ENCODE results near the gene AGO4.
"Not testable (repeated sequence)": the region's sequence is repeated elsewhere in the genome, so short reads cannot be mapped to it uniquely, and the experiment has no call there.

The AGO4 gene

DNA sequence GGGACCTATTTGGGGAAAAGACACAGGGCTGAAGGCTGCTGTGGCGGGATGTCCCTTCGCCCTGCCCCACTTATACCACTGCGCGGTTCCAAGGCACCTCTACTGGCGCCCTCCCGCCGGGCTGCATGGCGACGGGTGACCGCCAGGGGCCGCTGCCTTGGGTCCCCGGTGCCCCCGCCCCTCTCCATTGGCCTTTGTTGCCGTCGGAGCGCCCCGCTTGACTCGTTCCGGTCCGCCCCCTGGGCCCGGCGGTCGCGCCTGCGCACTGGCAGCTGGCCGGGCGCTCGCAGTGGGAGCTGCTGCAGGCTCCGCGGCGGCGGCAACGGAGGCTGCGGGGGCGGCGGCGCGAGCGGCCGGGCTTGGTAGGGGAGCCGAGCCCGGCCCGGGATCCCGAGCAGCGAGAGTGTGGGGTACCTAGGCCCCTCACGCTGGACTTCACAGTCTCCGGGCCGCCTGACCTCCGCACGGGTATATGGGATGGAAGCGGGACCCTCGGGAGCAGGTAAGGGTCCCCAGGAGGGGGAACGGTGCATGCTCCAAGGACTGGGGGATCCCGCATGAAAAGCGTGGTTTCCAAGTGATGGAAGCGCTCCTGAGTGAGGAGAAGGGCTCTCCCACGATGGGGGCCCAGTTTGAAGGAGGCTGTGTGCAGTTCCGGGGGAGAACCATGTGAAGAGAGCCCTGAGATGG, 75.3 kb downstream of the AGO4 start, which contains the start of gene AGO1:
AGO1 (plus strand) TSS at position 265 of the 690 bp plus-strand sequence; CDS start at position 478, 213 bp downstream.
- Histone ChIP-seq H3K27ac (ENCODE audit: low read length) (no peak within 1 kb of the TSS), H3K4me1 (ENCODE audit: control insufficient read depth, insufficient read depth, low read length) (peaks cover 13% of the 10 kb centered on the region), H3K4me3 (ENCODE audit: low read length) (peak within 1 kb of the TSS; percentile 77), H3K9me3 (ENCODE audit: control insufficient read depth, insufficient read depth, low read length) (no peaks in the 10 kb centered on the region), H3K27me3 (ENCODE audit: control insufficient read depth, insufficient read depth, low read length) (no peaks in the 10 kb centered on the region), H3K36me3 (ENCODE audit: control insufficient read depth, insufficient read depth, low read length) (no peaks in the 10 kb centered on the region)
- no CpG with 5 or more reads among the region's 58 CpGs for WGBS (ENCODE audit: insufficient coverage, insufficient read length)
- no peak for DNase-seq (ENCODE audit: low read depth, low spot score)

DNA sequence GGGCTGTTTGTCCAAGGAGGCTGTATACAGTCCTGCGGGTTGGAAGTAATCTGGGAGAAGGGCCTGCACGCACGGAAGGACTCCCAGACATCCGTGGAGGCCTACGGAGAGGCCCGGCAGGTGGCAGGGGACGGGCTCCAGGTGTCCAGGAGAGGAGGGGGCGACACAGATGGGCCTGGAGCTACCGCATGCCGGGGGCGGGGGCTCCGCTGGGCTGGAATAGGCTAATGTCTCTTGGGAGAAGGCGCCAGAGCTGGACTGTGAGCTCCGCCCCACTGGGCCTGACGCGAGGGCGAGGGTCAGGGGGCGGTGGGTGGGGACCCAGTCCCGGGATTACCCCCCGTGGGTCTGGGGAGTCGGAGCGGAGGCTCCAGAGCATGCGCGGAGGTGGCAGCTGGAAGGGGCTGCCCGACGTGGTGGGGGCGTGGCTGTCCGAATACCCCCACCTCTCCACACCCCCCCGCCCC, 75.9 kb downstream of the AGO4 start:
- Histone ChIP-seq H3K4me3 (ENCODE audit: low read length) (peak overlapping the region; percentile 77), H3K27ac (ENCODE audit: low read length) (no peak overlapping the region), H3K27me3 (ENCODE audit: control insufficient read depth, insufficient read depth, low read length) (no peaks in the 10 kb centered on the region), H3K9me3 (ENCODE audit: control insufficient read depth, insufficient read depth, low read length) (no peaks in the 10 kb centered on the region), H3K36me3 (ENCODE audit: control insufficient read depth, insufficient read depth, low read length) (no peaks in the 10 kb centered on the region), H3K4me1 (ENCODE audit: control insufficient read depth, insufficient read depth, low read length) (peaks cover 13% of the 10 kb centered on the region)
- no CpG with 5 or more reads among the region's 29 CpGs for WGBS (ENCODE audit: insufficient coverage, insufficient read length)
- DNase-seq (ENCODE audit: low read depth, low spot score) = no peak

DNA sequence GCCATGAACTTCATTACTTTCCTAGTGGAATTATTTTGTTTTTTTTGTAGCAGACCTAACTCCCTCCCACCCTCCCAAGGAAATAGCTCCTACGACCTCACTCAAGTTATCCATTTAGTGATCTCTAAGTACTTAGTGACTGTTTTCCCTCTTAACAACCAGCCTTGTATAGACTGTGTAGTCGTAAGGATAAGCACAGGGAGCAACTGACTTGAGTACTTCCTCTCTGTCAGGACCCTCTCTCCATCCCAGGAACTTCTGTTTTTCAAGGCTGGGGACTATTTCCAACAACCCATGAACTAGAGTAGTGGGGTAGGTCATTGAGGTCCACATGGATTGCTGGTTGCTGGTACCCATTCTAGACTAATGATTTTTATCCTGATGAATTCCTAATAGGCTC, 77.1 kb downstream of the AGO4 start:
- Histone ChIP-seq H3K4me3 (ENCODE audit: low read length) (no peak overlapping the region), H3K36me3 (ENCODE audit: control insufficient read depth, insufficient read depth, low read length) (no peaks in the 10 kb centered on the region), H3K27me3 (ENCODE audit: control insufficient read depth, insufficient read depth, low read length) (no peaks in the 10 kb centered on the region), H3K27ac (ENCODE audit: low read length) (no peak overlapping the region), H3K9me3 (ENCODE audit: control insufficient read depth, insufficient read depth, low read length) (no peaks in the 10 kb centered on the region), H3K4me1 (ENCODE audit: control insufficient read depth, insufficient read depth, low read length) (peaks cover 13% of the 10 kb centered on the region)
- no CpG with 5 or more reads among the region's 2 CpGs for WGBS (ENCODE audit: insufficient coverage, insufficient read length)
- DNase-seq (ENCODE audit: low read depth, low spot score) = no peak

DNA sequence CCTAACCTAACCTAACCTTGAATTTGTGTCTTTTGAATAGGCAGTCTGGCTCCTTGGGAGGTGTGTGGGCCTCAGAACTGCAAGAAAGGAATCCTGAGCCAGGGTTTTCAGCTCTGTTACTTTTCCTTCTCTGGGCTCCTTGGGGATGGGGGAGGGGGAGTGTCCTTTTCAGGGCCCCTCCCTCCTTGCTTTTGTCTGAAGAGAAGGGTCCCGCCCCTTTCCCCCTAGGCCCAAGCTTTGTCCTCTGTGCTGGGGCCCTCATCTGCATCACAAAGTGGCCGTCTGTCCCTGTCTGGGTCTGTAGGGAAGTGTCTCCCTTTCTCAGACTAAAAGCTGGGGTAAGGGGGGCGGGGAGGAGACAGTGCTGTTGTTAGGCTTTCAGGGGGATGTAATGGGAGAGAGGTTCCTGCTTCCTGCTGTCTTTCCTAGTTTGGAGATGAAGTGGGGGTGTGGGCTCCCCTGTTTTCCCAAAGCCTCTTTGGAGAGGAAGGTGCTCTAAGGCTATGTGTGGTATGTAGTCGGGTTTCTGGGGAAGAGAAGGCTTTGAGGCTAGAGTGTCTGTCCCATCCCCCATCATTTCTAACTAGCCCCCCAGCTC, 78.2 kb downstream of the AGO4 start:
- Histone ChIP-seq H3K4me3 (ENCODE audit: low read length) (peak overlapping the region; percentile 10; the same call in 1 of the 2 replicates), H3K9me3 (ENCODE audit: control insufficient read depth, insufficient read depth, low read length) (no peaks in the 10 kb centered on the region), H3K4me1 (ENCODE audit: control insufficient read depth, insufficient read depth, low read length) (peaks cover 13% of the 10 kb centered on the region), H3K36me3 (ENCODE audit: control insufficient read depth, insufficient read depth, low read length) (no peaks in the 10 kb centered on the region; the same call in 1 of the 2 replicates), H3K27me3 (ENCODE audit: control insufficient read depth, insufficient read depth, low read length) (no peaks in the 10 kb centered on the region), H3K27ac (ENCODE audit: low read length) (no peak overlapping the region)
- WGBS (ENCODE audit: insufficient coverage, insufficient read length) = no CpG with 5 or more reads among the region's 4 CpGs
- DNase-seq (ENCODE audit: low read depth, low spot score) = peak; percentile 94

DNA sequence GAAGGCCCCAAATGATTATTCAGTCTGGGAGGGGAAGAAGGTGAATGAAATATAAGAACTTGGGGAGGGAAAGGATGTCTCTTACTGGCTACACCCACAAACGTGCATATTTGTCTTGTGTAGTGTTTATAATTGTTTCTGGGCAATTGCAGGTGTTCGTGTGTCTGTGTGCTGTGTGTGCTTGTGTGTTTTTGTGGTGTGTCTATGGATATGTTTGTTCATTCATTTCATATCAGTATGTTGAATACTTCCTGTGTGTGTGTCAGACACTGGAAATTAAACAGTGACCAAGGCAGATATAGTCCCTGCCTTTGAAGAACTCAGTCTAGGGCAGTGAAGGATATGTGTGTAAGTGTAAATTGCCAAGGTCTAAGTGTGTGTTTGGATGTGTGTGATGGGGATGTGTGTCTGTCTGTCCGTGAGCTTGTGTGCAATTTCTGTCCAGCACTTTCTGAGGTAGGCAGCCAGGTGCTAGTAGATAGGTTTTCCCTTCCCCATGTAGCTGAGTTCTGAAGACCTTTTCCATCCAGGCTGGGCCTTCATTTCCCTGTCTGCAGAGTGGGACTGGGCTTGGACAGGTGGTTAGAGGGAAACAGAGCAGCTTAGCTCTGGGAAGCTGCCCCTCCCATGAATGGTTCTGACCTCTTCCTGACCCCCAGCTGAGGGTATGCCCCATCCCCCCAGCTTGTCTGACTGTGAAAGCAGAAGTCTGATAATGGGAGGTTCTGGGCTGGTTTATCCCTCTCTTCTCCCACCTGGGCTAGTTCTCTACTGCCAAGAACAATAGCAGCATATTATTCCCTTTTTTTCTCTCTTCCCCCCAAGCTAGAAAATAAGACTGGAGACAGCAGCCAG, 79.0 kb downstream of the AGO4 start:
- H3K27ac ChIP-seq (ENCODE audit: low read length) = no peak overlapping the region
- no peaks in the 10 kb centered on the region for H3K9me3 ChIP-seq (ENCODE audit: control insufficient read depth, insufficient read depth, low read length)
- no peak for DNase-seq (ENCODE audit: low read depth, low spot score)
- peaks cover under 1% of the 10 kb centered on the region; the same call in 1 of the 2 replicates for H3K36me3 ChIP-seq (ENCODE audit: control insufficient read depth, insufficient read depth, low read length)
- no CpG with 5 or more reads among the region's 3 CpGs for WGBS (ENCODE audit: insufficient coverage, insufficient read length)
- H3K4me1 ChIP-seq (ENCODE audit: control insufficient read depth, insufficient read depth, low read length) = peaks cover 13% of the 10 kb centered on the region
- no peak overlapping the region for H3K4me3 ChIP-seq (ENCODE audit: low read length)
- no peaks in the 10 kb centered on the region for H3K27me3 ChIP-seq (ENCODE audit: control insufficient read depth, insufficient read depth, low read length)

DNA sequence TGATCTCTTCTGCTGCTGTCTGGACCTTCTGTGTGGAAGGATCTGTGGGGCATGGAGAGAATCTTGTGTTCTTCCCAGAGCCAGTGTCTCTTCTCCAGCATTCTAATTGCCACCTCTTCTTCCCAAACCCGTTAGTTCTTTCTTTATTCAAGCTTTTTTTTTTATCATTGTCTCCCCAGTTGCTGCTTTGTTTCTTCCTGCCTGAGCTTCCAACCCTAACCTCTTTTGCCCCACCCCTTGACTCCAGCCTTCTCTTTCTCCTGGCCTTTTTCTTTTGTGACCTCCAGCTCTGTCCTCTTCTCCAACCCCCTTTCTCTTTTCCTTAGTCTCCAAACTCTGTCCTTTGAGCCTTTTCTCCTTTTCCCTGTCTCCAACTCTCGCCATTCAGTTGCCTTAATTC, 79.7 kb downstream of the AGO4 start:
- Histone ChIP-seq H3K36me3 (ENCODE audit: control insufficient read depth, insufficient read depth, low read length) (peaks cover 6% of the 10 kb centered on the region; the same call in 1 of the 2 replicates), H3K4me3 (ENCODE audit: low read length) (no peak overlapping the region), H3K27me3 (ENCODE audit: control insufficient read depth, insufficient read depth, low read length) (no peaks in the 10 kb centered on the region), H3K4me1 (ENCODE audit: control insufficient read depth, insufficient read depth, low read length) (peaks cover 12% of the 10 kb centered on the region), H3K27ac (ENCODE audit: low read length) (no peak overlapping the region), H3K9me3 (ENCODE audit: control insufficient read depth, insufficient read depth, low read length) (no peaks in the 10 kb centered on the region)
- no peak for DNase-seq (ENCODE audit: low read depth, low spot score)
- no CpG with 5 or more reads among the region's 2 CpGs for WGBS (ENCODE audit: insufficient coverage, insufficient read length)

DNA sequence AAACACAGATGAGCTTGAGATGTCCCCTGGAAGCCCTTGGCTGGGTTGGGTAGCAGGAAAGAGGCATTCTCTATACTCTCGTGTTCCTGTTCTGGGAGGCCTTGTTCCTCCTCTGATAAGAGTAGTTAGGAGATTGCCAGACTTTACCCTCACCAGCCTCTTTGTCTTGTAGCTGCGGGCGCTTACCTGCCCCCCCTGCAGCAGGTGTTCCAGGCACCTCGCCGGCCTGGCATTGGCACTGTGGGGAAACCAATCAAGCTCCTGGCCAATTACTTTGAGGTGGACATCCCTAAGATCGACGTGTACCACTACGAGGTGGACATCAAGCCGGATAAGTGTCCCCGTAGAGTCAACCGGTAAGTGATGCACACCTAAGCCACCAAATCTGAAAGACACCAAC, 80.4 kb downstream of the AGO4 start:
- Histone ChIP-seq H3K27ac (ENCODE audit: low read length) (no peak overlapping the region), H3K9me3 (ENCODE audit: control insufficient read depth, insufficient read depth, low read length) (no peaks in the 10 kb centered on the region), H3K4me1 (ENCODE audit: control insufficient read depth, insufficient read depth, low read length) (peaks cover 11% of the 10 kb centered on the region), H3K36me3 (ENCODE audit: control insufficient read depth, insufficient read depth, low read length) (peaks cover 13% of the 10 kb centered on the region), H3K27me3 (ENCODE audit: control insufficient read depth, insufficient read depth, low read length) (no peaks in the 10 kb centered on the region), H3K4me3 (ENCODE audit: low read length) (no peak overlapping the region)
- WGBS (ENCODE audit: insufficient coverage, insufficient read length) = no CpG with 5 or more reads among the region's 11 CpGs
- no peak for DNase-seq (ENCODE audit: low read depth, low spot score)

DNA sequence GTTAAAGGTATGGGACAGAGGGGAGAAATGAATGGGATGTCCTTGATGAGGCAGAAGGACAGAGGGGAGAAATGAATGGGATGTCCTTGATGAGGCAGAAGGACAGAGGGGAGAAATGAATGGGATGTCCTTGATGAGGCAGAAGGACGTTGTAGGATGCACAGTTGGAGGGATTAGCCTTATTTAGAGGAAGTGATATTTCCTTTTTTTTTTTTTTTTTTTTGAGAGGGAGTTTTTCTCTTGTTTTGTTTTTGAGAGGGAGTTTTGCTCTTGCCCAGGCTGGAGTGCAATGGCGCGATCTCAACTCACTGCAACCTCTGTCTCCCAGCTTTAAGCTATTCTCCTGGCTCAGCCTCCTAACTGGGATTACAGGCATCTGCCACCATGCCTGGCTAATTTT, 81.2 kb downstream of the AGO4 start:
- H3K27me3 ChIP-seq (ENCODE audit: control insufficient read depth, insufficient read depth, low read length); H3K9me3 ChIP-seq (ENCODE audit: control insufficient read depth, insufficient read depth, low read length); H3K27ac ChIP-seq (ENCODE audit: low read length); H3K4me3 ChIP-seq (ENCODE audit: low read length); DNase-seq (ENCODE audit: low read depth, low spot score): not testable (repeated sequence)
- WGBS (ENCODE audit: insufficient coverage, insufficient read length) = no CpG with 5 or more reads among the region's 3 CpGs
- peaks cover 11% of the 10 kb centered on the region for H3K4me1 ChIP-seq (ENCODE audit: control insufficient read depth, insufficient read depth, low read length)
- H3K36me3 ChIP-seq (ENCODE audit: control insufficient read depth, insufficient read depth, low read length) = peaks cover 20% of the 10 kb centered on the region

DNA sequence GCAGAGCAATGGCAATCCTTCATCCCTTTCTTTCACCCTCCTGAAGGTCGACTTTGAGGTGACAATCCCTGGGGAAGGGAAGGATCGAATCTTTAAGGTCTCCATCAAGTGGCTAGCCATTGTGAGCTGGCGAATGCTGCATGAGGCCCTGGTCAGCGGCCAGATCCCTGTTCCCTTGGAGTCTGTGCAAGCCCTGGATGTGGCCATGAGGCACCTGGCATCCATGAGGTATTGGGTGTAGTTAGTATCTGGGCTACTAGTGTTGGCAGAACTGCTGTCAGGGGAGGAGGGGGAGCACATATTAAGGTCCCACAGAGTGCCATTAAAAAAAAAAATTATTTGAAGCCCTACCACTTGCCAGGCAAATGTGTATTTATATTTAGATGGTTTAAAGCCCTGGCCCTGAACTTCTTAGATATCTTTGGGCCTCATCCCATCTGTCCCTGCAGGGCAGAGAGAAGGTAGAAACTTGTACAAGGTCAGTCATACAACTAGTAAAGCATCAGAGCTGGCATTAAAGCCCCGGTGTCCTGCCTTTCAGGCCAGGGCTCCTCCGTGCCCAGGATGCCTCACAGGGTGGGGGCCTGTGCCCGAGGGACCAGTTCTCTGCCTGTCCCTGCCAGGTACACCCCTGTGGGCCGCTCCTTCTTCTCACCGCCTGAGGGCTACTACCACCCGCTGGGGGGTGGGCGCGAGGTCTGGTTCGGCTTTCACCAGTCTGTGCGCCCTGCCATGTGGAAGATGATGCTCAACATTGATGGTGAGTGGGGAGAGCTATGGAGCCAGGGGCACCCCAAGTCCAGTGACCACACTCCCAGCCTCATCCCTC, 85.4 kb downstream of the AGO4 start:
- Histone ChIP-seq H3K9me3 (ENCODE audit: control insufficient read depth, insufficient read depth, low read length) (no peaks in the 10 kb centered on the region), H3K4me3 (ENCODE audit: low read length) (no peak overlapping the region), H3K27me3 (ENCODE audit: control insufficient read depth, insufficient read depth, low read length) (no peaks in the 10 kb centered on the region), H3K27ac (ENCODE audit: low read length) (no peak overlapping the region), H3K4me1 (ENCODE audit: control insufficient read depth, insufficient read depth, low read length) (no peaks in the 10 kb centered on the region; the same call in 1 of the 2 replicates), H3K36me3 (ENCODE audit: control insufficient read depth, insufficient read depth, low read length) (peaks cover 28% of the 10 kb centered on the region)
- no peak for DNase-seq (ENCODE audit: low read depth, low spot score)
- WGBS (ENCODE audit: insufficient coverage, insufficient read length) = no CpG with 5 or more reads among the region's 14 CpGs
